ENCODE data around the gene NRAP. TPM values are rescaled to one million over a fixed set of nuclear protein-coding genes. Genes with fewer than 3 reads are reported as not detected.

NRAP gene
- total RNA-seq, 1 experiment from 2014 or later, result not detected

DNA sequence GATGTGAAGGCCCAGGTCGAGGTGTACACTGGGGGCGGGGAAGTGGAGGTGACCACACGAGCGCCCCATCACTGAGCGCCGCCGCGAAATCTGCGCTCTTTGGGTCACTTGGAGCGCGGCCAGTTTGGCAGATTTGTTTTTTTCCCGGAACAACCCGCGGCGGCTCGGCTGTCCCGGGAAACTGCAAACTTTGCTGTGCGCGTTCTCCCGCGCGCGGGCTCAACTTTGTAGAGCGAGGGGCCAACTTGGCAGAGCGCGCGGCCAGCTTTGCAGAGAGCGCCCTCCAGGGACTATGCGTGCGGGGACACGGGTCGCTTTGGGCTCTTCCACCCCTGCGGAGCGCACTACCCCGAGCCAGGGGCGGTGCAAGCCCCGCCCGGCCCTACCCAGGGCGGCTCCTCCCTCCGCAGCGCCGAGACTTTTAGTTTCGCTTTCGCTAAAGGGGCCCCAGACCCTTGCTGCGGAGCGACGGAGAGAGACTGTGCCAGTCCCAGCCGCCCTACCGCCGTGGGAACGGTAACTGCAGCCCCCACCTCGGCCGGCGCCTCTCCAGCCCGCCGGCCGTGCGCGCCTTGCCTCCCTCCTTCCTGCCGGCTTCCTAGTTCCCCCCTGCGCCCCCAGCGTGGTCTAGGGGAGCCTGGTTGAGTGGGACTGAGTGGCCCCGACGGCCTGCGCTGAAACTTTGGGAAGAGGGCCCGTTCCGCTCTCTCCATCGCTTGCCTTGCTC lies 15.8 kb upstream of the NRAP start, which contains the start of gene CASP7:
TSS of gene CASP7 (plus strand) at position 450 of the 727 bp plus-strand sequence. CDS start 17,582 bp downstream, outside the sequence.
- Histone ChIP-seq H3K27ac (ENCODE audit: low read length) (peak within 1 kb of the TSS; percentile 96), H3K4me3 (ENCODE audit: low read depth in 2 of 2, low read length in 2 of 2) (peak within 1 kb of the TSS; percentile 92 to 98), H3K4me1 (ENCODE audit: control insufficient read depth, insufficient read depth, low read length) (peaks cover 13% of the 10 kb centered on the region), H3K36me3 (ENCODE audit: control insufficient read depth, insufficient read depth, low read length) (peaks cover 6% of the 10 kb centered on the region; the same call in 1 of the 2 replicates), H3K9me3 (ENCODE audit: control insufficient read depth, insufficient read depth, low read depth, low read length) (no peaks in the 10 kb centered on the region), H3K27me3 (ENCODE audit: control insufficient read depth, insufficient read depth, low read length) (no peaks in the 10 kb centered on the region)
- in situ Hi-C loops (cut with HindIII; ENCODE audit: low pct_unique_long_range_greater_than_20kb, low sequenced_read_pairs) (no loop called here), intact Hi-C loops (cut with micrococcal nuclease; ENCODE audit: unreplicated experiment) (no loop called here)
- ChIA-PET POLR2A (no interaction called here), CTCF (interaction anchor here (0.6 to 0.8 kb wide), 10 partner anchors 11 to 861 kb away, joined by 3 to 8 read pairs (median 4); no protein-coding TSS in a partner anchor)
- TF ChIP-seq REST (IDR thresholded peaks at IDR 0.05; ENCODE audit: insufficient read depth in 1 of 2, low read depth in 2 of 2, low read length in 1 of 2) (0 out of 4 replicates have a peak, but pooled peaks of 1 of the 2 experiments have one; percentile 16), POLR2AphosphoS5 (IDR thresholded peaks at IDR 0.05; ENCODE audit: low read depth, low read length) (0 out of 2 replicates have a peak, but pooled peaks have one; percentile 49), TCF7L2 (IDR thresholded peaks at IDR 0.05; ENCODE audit: low read depth, low read length) (0 out of 2 replicates have a peak, but pooled peaks have one; percentile 42), SIN3A (IDR thresholded peaks at IDR 0.05; ENCODE audit: borderline replicate concordance, insufficient read depth, low read depth, low read length) (0 out of 2 replicates have a peak, but pooled peaks have one; percentile 75), CTCF (IDR thresholded peaks at IDR 0.05) (peak; percentile 67)
- no TSS peak for BruUV-seq (replicated peaks)
- ATAC-seq (peak; percentile 95), DNase-seq (ENCODE audit: low read depth, low spot score) (peak; percentile 18)

DNA sequence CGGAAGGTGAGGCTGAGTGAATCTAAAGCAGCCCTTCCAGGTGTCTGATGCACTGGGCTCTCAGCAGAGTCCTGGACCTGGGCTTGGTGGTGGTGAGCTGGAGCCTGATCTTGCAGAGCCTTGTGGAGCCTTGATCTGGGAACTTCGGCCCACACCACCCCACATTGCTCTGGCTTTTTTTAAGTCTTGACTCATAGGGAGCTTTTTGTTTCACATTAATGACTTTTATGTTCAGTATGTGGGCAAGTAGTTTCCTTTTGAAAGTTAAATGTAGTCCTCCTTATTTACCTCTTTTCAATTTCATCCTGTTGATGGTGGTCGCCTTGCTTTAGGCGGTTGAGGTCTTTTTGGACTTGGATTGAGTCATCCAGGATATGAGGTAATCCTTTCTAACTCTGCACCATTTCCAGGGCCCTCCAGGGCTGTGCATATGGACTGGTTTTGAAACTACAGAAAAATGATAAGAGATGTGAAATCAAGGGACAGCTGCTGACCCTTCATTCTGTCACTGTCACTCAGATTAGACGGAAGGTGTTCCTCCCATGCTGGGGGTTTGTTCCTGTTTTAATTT lies 2.9 kb upstream of the NRAP start:
- in situ Hi-C loops (cut with HindIII; ENCODE audit: low pct_unique_long_range_greater_than_20kb, low sequenced_read_pairs), result no loop called here
- DNase-seq (ENCODE audit: low read depth, low spot score), result no peak
- BruUV-seq (replicated peaks), result no TSS peak

More for the DNA sequence above, 2.9 kb upstream of the NRAP start:
- H3K9me3 ChIP-seq (ENCODE audit: control insufficient read depth, insufficient read depth, low read depth, low read length), result no peaks in the 10 kb centered on the region
- no peak overlapping the region for H3K27ac ChIP-seq (ENCODE audit: low read length)
- H3K36me3 ChIP-seq (ENCODE audit: control insufficient read depth, insufficient read depth, low read length), result no peaks in the 10 kb centered on the region
- H3K4me3 ChIP-seq (ENCODE audit: low read depth in 2 of 2, low read length in 2 of 2), result no peak overlapping the region
- intact Hi-C loops (cut with micrococcal nuclease; ENCODE audit: unreplicated experiment), result no loop called here
- ATAC-seq, result no peak
- POLR2A ChIA-PET, result no interaction called here
- CTCF ChIA-PET, result no interaction called here
- TF ChIP-seq TCF7L2 (IDR thresholded peaks at IDR 0.05; ENCODE audit: low read depth, low read length) (no peak), REST (IDR thresholded peaks at IDR 0.05; ENCODE audit: insufficient read depth in 1 of 2, low read depth in 2 of 2, low read length in 1 of 2) (no peak), CTCF (IDR thresholded peaks at IDR 0.05) (no peak), SIN3A (IDR thresholded peaks at IDR 0.05; ENCODE audit: borderline replicate concordance, insufficient read depth, low read depth, low read length) (no peak), POLR2AphosphoS5 (IDR thresholded peaks at IDR 0.05; ENCODE audit: low read depth, low read length) (no peak)
- H3K27me3 ChIP-seq (ENCODE audit: control insufficient read depth, insufficient read depth, low read length), result peaks cover 8% of the 10 kb centered on the region
- H3K4me1 ChIP-seq (ENCODE audit: control insufficient read depth, insufficient read depth, low read length), result no peaks in the 10 kb centered on the region

Measured in Panc1 (cell line).